SK-N-SH treated with all-trans-retinoic acid at 6 μM for 48 hours (cell line): Measurements from ENCODE around the gene IRS2.

Source experiments
- ATAC-seq: fragments of 200-7000 bp; cut with Tn5 transposase; 3 replicates; pipeline ENCODE4 v1.9.1; 2020; ENCODE audit warnings: mild to moderate bottlenecking, moderate library complexity
- ARNTL ChIP-seq: fragments of 450-650 bp; formaldehyde crosslinking; IDR thresholded peaks from 2 replicates; pipeline ENCODE4 v1.5.0; 2020; ENCODE audit warnings: low read depth, mild to moderate bottlenecking, moderate library complexity, borderline replicate concordance
- BACH2 ChIP-seq: fragments of 250-450 bp; sonication (Bioruptor Pico); IDR thresholded peaks from 2 replicates; pipeline ENCODE4 v1.9.0; 2021; ENCODE audit warnings: mild to moderate bottlenecking, borderline replicate concordance
- CREB5 ChIP-seq: fragments of 250-450 bp; sonication (Bioruptor Pico); IDR thresholded peaks from 2 replicates; pipeline ENCODE4 v1.5.1; 2020; ENCODE audit warnings: low read depth, mild to moderate bottlenecking, moderate library complexity
- CSDC2 ChIP-seq: fragments of 250-450 bp; sonication (Bioruptor Pico); IDR thresholded peaks from 2 replicates; pipeline ENCODE4 v1.5.0; 2020; ENCODE audit warnings: mild to moderate bottlenecking, moderate library complexity
- CSRNP3 ChIP-seq: fragments of 250-450 bp; sonication (Bioruptor Pico); IDR thresholded peaks from 2 replicates; pipeline ENCODE4 v1.5.1; 2021; ENCODE audit warnings: mild to moderate bottlenecking, moderate library complexity
- ESRRG ChIP-seq: fragments of 250-450 bp; sonication (Bioruptor Pico); IDR thresholded peaks from 2 replicates; pipeline ENCODE4 v1.6.1; 2021; ENCODE audit warnings: mild to moderate bottlenecking
- GLIS3 ChIP-seq: fragments of 250-450 bp; sonication (Bioruptor Pico); IDR thresholded peaks from 2 replicates; pipeline ENCODE4 v1.5.0; 2020; ENCODE audit warnings: mild to moderate bottlenecking, moderate library complexity
- ISL1 ChIP-seq: fragments of 250-450 bp; sonication (Bioruptor Pico); IDR thresholded peaks from 2 replicates; pipeline ENCODE4 v2.1.2; 2022; ENCODE audit warnings: mild to moderate bottlenecking, moderate library complexity
- OSR1 ChIP-seq: fragments of 250-450 bp; sonication (Bioruptor Pico); IDR thresholded peaks from 2 replicates; pipeline ENCODE4 v1.8.0; 2022; ENCODE audit warnings: moderate library complexity, mild to moderate bottlenecking, inconsistent platforms
- PATZ1 ChIP-seq: fragments of 250-450 bp; sonication (Bioruptor Pico); IDR thresholded peaks from 2 replicates; pipeline ENCODE4 v1.8.0; 2020; ENCODE audit warnings: mild to moderate bottlenecking, moderate library complexity, borderline replicate concordance
- POU6F1 ChIP-seq: fragments of 250-450 bp; sonication (Bioruptor Pico); IDR thresholded peaks from 2 replicates; pipeline ENCODE4 v1.8.0; 2021; ENCODE audit warnings: low read depth, mild to moderate bottlenecking, moderate library complexity, borderline replicate concordance
- PPARA ChIP-seq: fragments of 250-450 bp; sonication (Bioruptor Pico); IDR thresholded peaks from 2 replicates; pipeline ENCODE4 v1.5.0; 2020; ENCODE audit warnings: mild to moderate bottlenecking, borderline replicate concordance
- RARB ChIP-seq: fragments of 250-450 bp; sonication (Bioruptor Pico); IDR thresholded peaks from 2 replicates; pipeline ENCODE4 v1.8.0; 2021; ENCODE audit warnings: mild to moderate bottlenecking, moderate library complexity
- SNAI2 ChIP-seq: fragments of 250-450 bp; sonication (Bioruptor Pico); IDR thresholded peaks from 2 replicates; pipeline ENCODE4 v1.5.0; 2020; ENCODE audit warnings: mild to moderate bottlenecking, moderate library complexity
- TCF4 ChIP-seq: fragments of 250-450 bp; sonication (Bioruptor Pico); IDR thresholded peaks from 2 replicates; pipeline ENCODE4 v1.8.0; 2021; ENCODE audit warnings: mild to moderate bottlenecking, moderate library complexity, borderline replicate concordance
- ZC3H10 ChIP-seq: fragments of 250-450 bp; sonication (Bioruptor Pico); IDR thresholded peaks from 2 replicates; pipeline ENCODE4 v1.5.1; 2021; ENCODE audit warnings: mild to moderate bottlenecking, moderate library complexity
- ZFP3 ChIP-seq: fragments of 250-450 bp; sonication (Bioruptor Pico); IDR thresholded peaks from 2 replicates; pipeline ENCODE4 v1.5.0; 2020; ENCODE audit warnings: mild to moderate bottlenecking, moderate library complexity
- ZFP30 ChIP-seq: fragments of 450-650 bp; formaldehyde crosslinking; IDR thresholded peaks from 2 replicates; pipeline ENCODE4 v1.5.0; 2022; ENCODE audit warnings: mild to moderate bottlenecking, moderate library complexity
- ZNF565 ChIP-seq: fragments of 450-650 bp; formaldehyde crosslinking; conservative IDR thresholded peaks from 2 replicates; pipeline ENCODE4 v1.5.0; 2020; ENCODE audit warnings: low read depth, mild to moderate bottlenecking, moderate library complexity
- ZNF70 ChIP-seq: fragments of 450-650 bp; formaldehyde crosslinking; IDR thresholded peaks from 2 replicates; pipeline ENCODE4 v1.5.0; 2020; ENCODE audit warnings: mild to moderate bottlenecking, moderate library complexity
- ZNF8 ChIP-seq: fragments of 450-650 bp; formaldehyde crosslinking; IDR thresholded peaks from 2 replicates; pipeline ENCODE4 v1.5.0; 2020; ENCODE audit warnings: mild to moderate bottlenecking, moderate library complexity

IRS2 gene

GRCh38 chr13:109724603-109725002 is 61.8 kb downstream of the IRS2 start:
- TF ChIP-seq CREB5 (CRISPR knock-in tag), result no peak
- no peak for TF ChIP-seq CSRNP3 (CRISPR knock-in tag)
- no peak for TF ChIP-seq ISL1
- TF ChIP-seq OSR1 (CRISPR knock-in tag), result no peak
- TF ChIP-seq ARNTL (CRISPR knock-in tag), result no peak
- no peak for TF ChIP-seq POU6F1 (CRISPR knock-in tag)
- no peak for TF ChIP-seq SNAI2 (CRISPR knock-in tag)
- no peak for TF ChIP-seq ZNF70 (CRISPR knock-in tag)
- no peak for TF ChIP-seq GLIS3 (CRISPR knock-in tag)
- TF ChIP-seq ZFP30, result no peak
- TF ChIP-seq ZNF8 (CRISPR knock-in tag), result no peak
- no peak for TF ChIP-seq RARB
- TF ChIP-seq ZC3H10, result no peak
- no peak for TF ChIP-seq PATZ1
- no peak for TF ChIP-seq PPARA (CRISPR knock-in tag)
- no peak for TF ChIP-seq ZFP3 (CRISPR knock-in tag)
- TF ChIP-seq BACH2 (CRISPR knock-in tag), result no peak
- no peak for ATAC-seq

- ATAC-seq, result no peak
- no peak for TF ChIP-seq ZNF565 (CRISPR knock-in tag)
- TF ChIP-seq ZNF70 (CRISPR knock-in tag), result no peak
- no peak for TF ChIP-seq ZFP3 (CRISPR knock-in tag)
- TF ChIP-seq TCF4 (CRISPR knock-in tag), result no peak
- no peak for TF ChIP-seq CSDC2 (CRISPR knock-in tag)
- TF ChIP-seq POU6F1 (CRISPR knock-in tag), result no peak
- TF ChIP-seq ESRRG (CRISPR knock-in tag), result no peak
- TF ChIP-seq ISL1, result no peak
- TF ChIP-seq PATZ1, result no peak
- no peak for TF ChIP-seq GLIS3 (CRISPR knock-in tag)
Observed at GRCh38 chr13:109723046-109723445, 63.3 kb downstream of the IRS2 start.

GRCh38 chr13:109722068-109722467 is 64.3 kb downstream of the IRS2 start:
- ATAC-seq, result no peak
- TF ChIP-seq ZNF565 (CRISPR knock-in tag), result no peak
- no peak for TF ChIP-seq PPARA (CRISPR knock-in tag)
- TF ChIP-seq RARB, result no peak
- no peak for TF ChIP-seq OSR1 (CRISPR knock-in tag)
- TF ChIP-seq ZFP3 (CRISPR knock-in tag), result no peak
- TF ChIP-seq BACH2 (CRISPR knock-in tag), result no peak
- TF ChIP-seq ARNTL (CRISPR knock-in tag), result no peak
- no peak for TF ChIP-seq ZNF70 (CRISPR knock-in tag)
- TF ChIP-seq TCF4 (CRISPR knock-in tag), result no peak
- TF ChIP-seq ZC3H10, result no peak
- no peak for TF ChIP-seq ZNF8 (CRISPR knock-in tag)
- no peak for TF ChIP-seq CREB5 (CRISPR knock-in tag)
- no peak for TF ChIP-seq PATZ1
